SK-N-SH (cell line): ENCODE results near the gene RFPL2.

Source experiments
- CHD2 ChIP-seq: fragments of 150-350 bp; IDR thresholded peaks from 2 replicates; pipeline ENCODE4 v1.6.1; 2018; ENCODE audit warnings: low read length; ENCODE audit not compliant: partially characterized antibody
- CTCF ChIP-seq: fragments of 200-600 bp; sonication (generic); IDR thresholded peaks from 2 replicates; pipeline ENCODE4 v1.6.1; 2017; ENCODE audit warnings: antibody characterized with exemption, mild to moderate bottlenecking, moderate library complexity
- EP300 ChIP-seq, 2 experiments: IDR thresholded peaks; 2 replicates each; pipeline versions ENCODE4 v1.4.0 to v1.6.1; 2012; ENCODE audit warnings: borderline replicate concordance in 1 of 2, low read depth in 1 of 2, low read length in 1 of 2
- EZH2phosphoT487 ChIP-seq: fragments of 200-600 bp; sonication (generic); IDR thresholded peaks from 2 replicates; pipeline ENCODE4 v1.6.1; 2017; ENCODE audit warnings: low read depth, mixed run types, mild to moderate bottlenecking, antibody characterized with exemption, moderate library complexity, borderline replicate concordance
- IRF3 ChIP-seq: fragments of 150-350 bp; IDR thresholded peaks from 2 replicates; pipeline ENCODE4 v1.6.1; 2016; ENCODE audit warnings: mild to moderate bottlenecking, low read depth, low read length
- JUND ChIP-seq: IDR thresholded peaks from 2 replicates; pipeline ENCODE4 v1.4.0; 2012
- MAX ChIP-seq: IDR thresholded peaks from 2 replicates; pipeline ENCODE4 v1.4.0; 2012; ENCODE audit warnings: low read depth
- TAF1 ChIP-seq: IDR thresholded peaks from 2 replicates; pipeline ENCODE4 v1.6.1; 2012; ENCODE audit warnings: low read depth, mild to moderate bottlenecking, low read length, moderate library complexity, borderline replicate concordance
- USF2 ChIP-seq: fragments of 150-350 bp; IDR thresholded peaks from 2 replicates; pipeline ENCODE4 v1.6.1; 2017; ENCODE audit warnings: antibody characterized with exemption, low read length, low read depth, borderline replicate concordance
- YY1 ChIP-seq: IDR thresholded peaks from 2 replicates; pipeline ENCODE4 v1.4.0; 2012; ENCODE audit warnings: low read depth, mild to moderate bottlenecking
- TF ChIP-seq, protein P1 (sequence below): IDR thresholded peaks from 2 replicates; pipeline ENCODE4 v1.6.1; 2012; ENCODE audit warnings: mild to moderate bottlenecking, low read depth, low read length, moderate library complexity

DNA sequence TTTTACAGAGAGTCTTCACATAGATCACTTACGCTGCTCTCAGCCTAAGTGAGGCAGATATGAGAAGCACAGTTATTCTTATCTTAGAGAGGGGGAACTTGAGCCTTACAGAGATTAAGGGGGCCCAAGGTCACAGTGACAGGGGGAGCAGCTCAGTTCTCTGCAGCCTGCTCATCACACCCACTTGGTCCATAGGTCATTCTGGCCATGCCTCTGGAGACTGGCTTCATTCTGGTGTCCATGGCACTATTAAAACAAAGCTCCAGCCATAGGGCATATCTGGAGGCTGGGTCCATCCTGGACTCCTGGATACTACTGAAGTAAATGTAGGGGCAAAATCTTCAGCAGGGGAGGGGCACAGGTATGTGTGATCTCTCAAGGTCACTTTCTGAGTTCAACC lies 44.4 kb upstream of the RFPL2 start:
- TF ChIP-seq MAX (no peak), TAF1 (no peak), YY1 (no peak), CTCF (no peak), IRF3 (no peak), USF2 (no peak), CHD2 (no peak), EP300 (IDR thresholded peaks at IDR 0.05; ENCODE audit: borderline replicate concordance in 1 of 2, low read depth in 1 of 2, low read length in 1 of 2) (no peak), JUND (no peak), EZH2phosphoT487 (no peak)
- TF ChIP-seq, protein P1, sequence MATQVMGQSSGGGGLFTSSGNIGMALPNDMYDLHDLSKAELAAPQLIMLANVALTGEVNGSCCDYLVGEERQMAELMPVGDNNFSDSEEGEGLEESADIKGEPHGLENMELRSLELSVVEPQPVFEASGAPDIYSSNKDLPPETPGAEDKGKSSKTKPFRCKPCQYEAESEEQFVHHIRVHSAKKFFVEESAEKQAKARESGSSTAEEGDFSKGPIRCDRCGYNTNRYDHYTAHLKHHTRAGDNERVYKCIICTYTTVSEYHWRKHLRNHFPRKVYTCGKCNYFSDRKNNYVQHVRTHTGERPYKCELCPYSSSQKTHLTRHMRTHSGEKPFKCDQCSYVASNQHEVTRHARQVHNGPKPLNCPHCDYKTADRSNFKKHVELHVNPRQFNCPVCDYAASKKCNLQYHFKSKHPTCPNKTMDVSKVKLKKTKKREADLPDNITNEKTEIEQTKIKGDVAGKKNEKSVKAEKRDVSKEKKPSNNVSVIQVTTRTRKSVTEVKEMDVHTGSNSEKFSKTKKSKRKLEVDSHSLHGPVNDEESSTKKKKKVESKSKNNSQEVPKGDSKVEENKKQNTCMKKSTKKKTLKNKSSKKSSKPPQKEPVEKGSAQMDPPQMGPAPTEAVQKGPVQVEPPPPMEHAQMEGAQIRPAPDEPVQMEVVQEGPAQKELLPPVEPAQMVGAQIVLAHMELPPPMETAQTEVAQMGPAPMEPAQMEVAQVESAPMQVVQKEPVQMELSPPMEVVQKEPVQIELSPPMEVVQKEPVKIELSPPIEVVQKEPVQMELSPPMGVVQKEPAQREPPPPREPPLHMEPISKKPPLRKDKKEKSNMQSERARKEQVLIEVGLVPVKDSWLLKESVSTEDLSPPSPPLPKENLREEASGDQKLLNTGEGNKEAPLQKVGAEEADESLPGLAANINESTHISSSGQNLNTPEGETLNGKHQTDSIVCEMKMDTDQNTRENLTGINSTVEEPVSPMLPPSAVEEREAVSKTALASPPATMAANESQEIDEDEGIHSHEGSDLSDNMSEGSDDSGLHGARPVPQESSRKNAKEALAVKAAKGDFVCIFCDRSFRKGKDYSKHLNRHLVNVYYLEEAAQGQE, result no peak
